Measurements from ENCODE around the gene ASXL3.

DNA sequence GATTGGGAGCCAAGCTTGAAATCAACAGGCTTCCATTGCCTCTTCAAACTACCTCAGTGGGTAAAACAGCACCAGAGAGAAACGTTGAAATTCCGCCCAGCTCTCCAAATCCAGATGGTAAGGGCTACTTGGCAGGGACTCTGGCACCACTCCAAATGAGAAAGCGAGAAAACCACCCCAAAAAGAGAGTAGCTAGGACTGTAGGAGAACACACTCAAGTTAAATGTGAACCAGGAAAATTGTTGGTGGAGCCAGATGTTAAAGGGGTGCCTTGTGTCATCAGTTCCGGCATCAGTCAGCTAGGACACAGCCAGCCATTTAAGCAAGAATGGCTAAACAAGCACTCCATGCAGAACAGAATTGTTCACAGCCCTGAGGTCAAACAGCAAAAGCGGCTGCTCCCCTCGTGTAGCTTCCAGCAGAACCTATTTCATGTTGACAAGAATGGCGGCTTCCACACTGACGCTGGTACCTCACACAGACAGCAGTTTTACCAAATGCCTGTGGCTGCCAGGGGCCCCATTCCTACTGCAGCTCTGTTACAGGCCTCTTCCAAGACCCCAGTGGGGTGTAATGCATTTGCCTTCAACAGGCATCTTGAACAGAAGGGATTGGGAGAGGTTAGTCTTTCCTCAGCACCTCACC, 167.3 kb downstream of the ASXL3 start:
- TF ChIP-seq, protein P1, sequence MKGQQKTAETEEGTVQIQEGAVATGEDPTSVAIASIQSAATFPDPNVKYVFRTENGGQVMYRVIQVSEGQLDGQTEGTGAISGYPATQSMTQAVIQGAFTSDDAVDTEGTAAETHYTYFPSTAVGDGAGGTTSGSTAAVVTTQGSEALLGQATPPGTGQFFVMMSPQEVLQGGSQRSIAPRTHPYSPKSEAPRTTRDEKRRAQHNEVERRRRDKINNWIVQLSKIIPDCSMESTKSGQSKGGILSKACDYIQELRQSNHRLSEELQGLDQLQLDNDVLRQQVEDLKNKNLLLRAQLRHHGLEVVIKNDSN (IDR thresholded peaks at IDR 0.05; ENCODE audit: borderline replicate concordance, extremely low read length, insufficient read depth, low read depth, low read length): no peak
- TF ChIP-seq SIN3A (IDR thresholded peaks at IDR 0.05; ENCODE audit: low read depth, low read length) (no peak), EP300 (IDR thresholded peaks at IDR 0.05; ENCODE audit: borderline replicate concordance in 1 of 2, control insufficient read depth in 1 of 2, low read depth in 2 of 2, low read length in 2 of 2) (no peak), POLR2AphosphoS5 (IDR thresholded peaks at IDR 0.05; ENCODE audit: low read length) (no peak), YY1 (IDR thresholded peaks at IDR 0.05; ENCODE audit: low read depth, low read length) (no peak), EZH2 (IDR thresholded peaks at IDR 0.05; ENCODE audit: borderline replicate concordance, control insufficient read depth, low read depth, low read length) (no peak), RAD51 (IDR thresholded peaks at IDR 0.05) (no peak), RBBP5 (conservative IDR thresholded peaks at IDR 0.05) (no peak), MTA3 (IDR thresholded peaks at IDR 0.05; ENCODE audit: borderline replicate concordance, low read length) (no peak)
- TF ChIP-seq, protein P2, sequence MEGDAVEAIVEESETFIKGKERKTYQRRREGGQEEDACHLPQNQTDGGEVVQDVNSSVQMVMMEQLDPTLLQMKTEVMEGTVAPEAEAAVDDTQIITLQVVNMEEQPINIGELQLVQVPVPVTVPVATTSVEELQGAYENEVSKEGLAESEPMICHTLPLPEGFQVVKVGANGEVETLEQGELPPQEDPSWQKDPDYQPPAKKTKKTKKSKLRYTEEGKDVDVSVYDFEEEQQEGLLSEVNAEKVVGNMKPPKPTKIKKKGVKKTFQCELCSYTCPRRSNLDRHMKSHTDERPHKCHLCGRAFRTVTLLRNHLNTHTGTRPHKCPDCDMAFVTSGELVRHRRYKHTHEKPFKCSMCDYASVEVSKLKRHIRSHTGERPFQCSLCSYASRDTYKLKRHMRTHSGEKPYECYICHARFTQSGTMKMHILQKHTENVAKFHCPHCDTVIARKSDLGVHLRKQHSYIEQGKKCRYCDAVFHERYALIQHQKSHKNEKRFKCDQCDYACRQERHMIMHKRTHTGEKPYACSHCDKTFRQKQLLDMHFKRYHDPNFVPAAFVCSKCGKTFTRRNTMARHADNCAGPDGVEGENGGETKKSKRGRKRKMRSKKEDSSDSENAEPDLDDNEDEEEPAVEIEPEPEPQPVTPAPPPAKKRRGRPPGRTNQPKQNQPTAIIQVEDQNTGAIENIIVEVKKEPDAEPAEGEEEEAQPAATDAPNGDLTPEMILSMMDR (IDR thresholded peaks at IDR 0.05 in 2 of 3, conservative IDR thresholded peaks at IDR 0.05 in 1 of 3; ENCODE audit: control insufficient read depth in 2 of 3, extremely low read depth in 1 of 3, insufficient read depth in 1 of 3, low read depth in 3 of 3, low read length in 3 of 3): no peak
- TF ChIP-seq, protein P3, sequence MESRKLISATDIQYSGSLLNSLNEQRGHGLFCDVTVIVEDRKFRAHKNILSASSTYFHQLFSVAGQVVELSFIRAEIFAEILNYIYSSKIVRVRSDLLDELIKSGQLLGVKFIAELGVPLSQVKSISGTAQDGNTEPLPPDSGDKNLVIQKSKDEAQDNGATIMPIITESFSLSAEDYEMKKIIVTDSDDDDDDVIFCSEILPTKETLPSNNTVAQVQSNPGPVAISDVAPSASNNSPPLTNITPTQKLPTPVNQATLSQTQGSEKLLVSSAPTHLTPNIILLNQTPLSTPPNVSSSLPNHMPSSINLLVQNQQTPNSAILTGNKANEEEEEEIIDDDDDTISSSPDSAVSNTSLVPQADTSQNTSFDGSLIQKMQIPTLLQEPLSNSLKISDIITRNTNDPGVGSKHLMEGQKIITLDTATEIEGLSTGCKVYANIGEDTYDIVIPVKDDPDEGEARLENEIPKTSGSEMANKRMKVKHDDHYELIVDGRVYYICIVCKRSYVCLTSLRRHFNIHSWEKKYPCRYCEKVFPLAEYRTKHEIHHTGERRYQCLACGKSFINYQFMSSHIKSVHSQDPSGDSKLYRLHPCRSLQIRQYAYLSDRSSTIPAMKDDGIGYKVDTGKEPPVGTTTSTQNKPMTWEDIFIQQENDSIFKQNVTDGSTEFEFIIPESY (IDR thresholded peaks at IDR 0.05): no peak

Measured in GM12878 (cell line).